Activated CD8-positive, alpha-beta T cell treated with anti-CD3 and anti-CD28 coated beads, Interleukin-2, amount 10 ng/mL, durations not matched to agents 7 days and 5 days (primary cell): Measurements from ENCODE around the gene MTR. TPM values are rescaled to one million over a fixed set of nuclear protein-coding genes. Genes with fewer than 3 reads are reported as not detected.

Experiments
- ATAC-seq: fragments of 150-1000 bp; cut with Tn5 transposase; one replicate; pipeline ENCODE4 v1.10.0; 2021; ENCODE audit warnings: moderate library complexity
- CTCF ChIA-PET: fragments of 350-600 bp; sonication (Branson Sonifier 250); formaldehyde crosslinking; loops from one replicate; lab custom pipeline; 2021; ENCODE audit warnings: antibody characterized with exemption; lab: Charles Lee
- POLR2A ChIA-PET: fragments of 350-600 bp; sonication (Branson Sonifier 250); formaldehyde crosslinking; loops from one replicate; lab custom pipeline; 2021; ENCODE audit warnings: antibody characterized with exemption; lab: Charles Lee
- DNase-seq: peaks from one replicate; pipeline ENCODE4 v3.0.0-alpha.2; 2020
- H3K27ac Mint-ChIP-seq: one replicate; pipeline ENCODE4 v1.8.0; 2021; ENCODE audit warnings: mild to moderate bottlenecking, mixed read lengths
- H3K27me3 Mint-ChIP-seq: one replicate; pipeline ENCODE4 v1.8.0; 2021; ENCODE audit warnings: low read depth, mixed read lengths
- H3K36me3 Mint-ChIP-seq: one replicate; pipeline ENCODE4 v1.8.0; 2021; ENCODE audit warnings: low read depth, mixed read lengths
- H3K4me1 Mint-ChIP-seq: one replicate; pipeline ENCODE4 v1.8.0; 2021; ENCODE audit warnings: low read depth, mixed read lengths
- H3K4me3 Mint-ChIP-seq: one replicate; pipeline ENCODE4 v1.8.0; 2021; ENCODE audit warnings: mild to moderate bottlenecking, mixed read lengths
- H3K9me3 Mint-ChIP-seq: one replicate; pipeline ENCODE4 v1.8.0; 2022; ENCODE audit warnings: mixed read lengths; ENCODE audit not compliant: insufficient read depth
- total RNA-seq, 2 experiments: library from RNA; stranded (reverse); gene quantifications; one replicate each; pipeline ENCODE4 v1.2.3, GENCODE V29; 2021

Gene MTR
- total RNA-seq, 2 experiments from 2014 or later, result 41.7 to 44.7 TPM

GRCh38 chr1:236785477-236785876, 9.6 kb upstream of the MTR start:
- H3K36me3 Mint-ChIP-seq, result no peaks in the 10 kb centered on the region
- ChIA-PET POLR2A (no interaction called here), CTCF (interaction anchor here (1.2 kb wide), 1 partner anchor 9 kb away, joined by 3 read pairs; no protein-coding TSS in a partner anchor)
- H3K4me1 Mint-ChIP-seq, result no peaks in the 10 kb centered on the region
- no peak for ATAC-seq
- H3K27me3 Mint-ChIP-seq, result peaks cover 10% of the 10 kb centered on the region
- H3K9me3 Mint-ChIP-seq, result peaks cover 4% of the 10 kb centered on the region
- no peak overlapping the region for H3K4me3 Mint-ChIP-seq
- H3K27ac Mint-ChIP-seq, result no peak overlapping the region
- no peak for DNase-seq

DNA sequence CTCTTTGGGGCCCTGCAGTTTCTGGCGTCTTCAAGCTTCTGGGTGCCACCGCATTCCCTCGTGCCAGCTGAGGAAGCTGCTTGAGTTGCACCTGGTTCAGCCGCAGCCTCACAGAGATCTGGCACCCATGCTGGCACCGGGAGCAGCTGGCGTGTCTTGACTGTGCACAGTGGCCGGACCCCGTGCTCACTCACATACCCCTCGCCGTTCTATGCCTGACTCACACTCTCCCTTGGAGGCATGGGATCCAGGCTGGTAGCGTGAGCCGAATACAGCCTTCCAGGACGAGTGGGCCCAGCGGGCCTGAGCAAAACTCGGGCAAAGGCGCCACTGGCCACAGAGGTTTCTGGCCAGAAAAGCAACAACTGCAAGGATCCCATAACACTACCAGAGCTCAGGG, 8.6 kb upstream of the MTR start:
- H3K27ac Mint-ChIP-seq, result no peak overlapping the region
- DNase-seq (no peak), ATAC-seq (no peak)
- H3K4me1 Mint-ChIP-seq, result no peaks in the 10 kb centered on the region
- peaks cover 4% of the 10 kb centered on the region for H3K9me3 Mint-ChIP-seq
- H3K4me3 Mint-ChIP-seq, result no peak overlapping the region
- H3K36me3 Mint-ChIP-seq, result no peaks in the 10 kb centered on the region
- CTCF ChIA-PET, result interaction anchor here (1.9 kb wide), 1 partner anchor 27 kb away, joined by 6 read pairs; no protein-coding TSS in a partner anchor
- POLR2A ChIA-PET, result interaction anchor here (0.7 to 1.0 kb wide), 2 partner anchors 9 to 260 kb away, joined by 3 to 4 read pairs; partner anchors contain the start of gene MTR
- H3K27me3 Mint-ChIP-seq, result peaks cover 7% of the 10 kb centered on the region

DNA sequence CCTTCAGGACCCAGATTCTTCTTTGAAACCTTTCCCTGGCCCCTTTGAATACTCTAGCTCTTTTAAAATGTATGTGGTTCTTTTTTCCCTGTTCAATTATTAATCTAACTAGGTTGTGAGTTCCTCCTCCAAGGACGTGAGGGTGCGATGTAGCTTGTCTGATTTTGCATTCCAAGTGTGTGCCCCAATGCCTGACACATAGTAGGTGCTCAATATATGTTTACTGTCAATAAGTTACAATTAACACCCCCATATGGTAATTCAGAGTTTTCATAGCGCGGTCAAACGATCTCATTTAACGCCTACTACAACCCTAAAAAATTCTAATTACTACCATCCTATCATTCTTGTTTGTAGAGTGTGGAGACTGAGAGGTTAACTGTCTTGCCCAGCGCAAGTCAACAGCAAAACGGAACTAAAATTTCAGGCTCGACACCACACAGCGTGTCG, 482 bp upstream of the MTR start:
- POLR2A ChIA-PET, result interaction anchor here (0.6 to 1.9 kb wide), 7 partner anchors 8 to 191 kb away, joined by 3 to 7 read pairs (median 4); partner anchors contain the start of gene HEATR1
- DNase-seq, result no peak
- peak overlapping the region; percentile 92 for H3K27ac Mint-ChIP-seq

DNA sequence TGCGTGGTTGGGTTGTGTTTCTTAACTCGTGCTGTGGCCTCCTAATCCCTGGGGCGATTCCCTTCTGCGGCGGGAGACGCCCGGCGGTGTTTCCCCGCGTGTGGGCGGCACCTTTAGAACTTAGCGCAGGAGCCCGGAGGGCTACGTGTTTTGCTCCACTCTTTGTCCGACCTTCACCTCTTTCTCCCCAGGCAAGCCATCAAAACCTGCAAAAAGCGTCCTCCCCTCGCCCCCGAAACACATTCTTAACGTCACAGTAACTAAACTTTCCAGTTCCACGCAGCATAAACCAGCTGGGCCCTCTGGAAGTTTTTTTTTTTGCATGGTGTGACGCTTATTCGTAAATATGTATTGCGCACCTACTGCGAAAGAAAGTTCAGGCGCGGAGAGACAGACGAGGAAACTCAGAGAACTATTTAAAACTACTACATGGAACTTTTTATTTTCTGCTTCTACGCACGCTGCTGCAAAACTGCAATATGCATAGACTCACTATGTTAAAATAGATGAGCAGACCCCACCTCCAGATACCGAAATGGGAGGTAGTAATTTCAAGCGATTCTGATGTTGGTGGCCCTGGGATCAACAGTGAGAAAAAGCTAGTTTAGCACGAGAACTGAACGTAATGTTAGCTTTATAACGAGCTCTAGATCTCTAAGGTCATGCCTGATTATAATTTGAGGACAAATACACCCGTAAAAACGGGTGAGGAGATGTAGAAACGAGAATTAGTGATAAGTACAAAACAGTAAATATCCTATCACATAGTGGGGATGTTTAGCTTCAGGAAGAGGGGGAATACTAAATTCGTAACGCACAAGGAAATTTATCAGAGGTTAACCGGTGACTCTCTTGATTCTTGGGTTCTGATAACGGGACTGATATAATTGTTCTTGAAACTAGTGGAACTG, 920 bp downstream of the MTR start:
- DNase-seq, result no peak
- POLR2A ChIA-PET, result interaction anchor here (1.8 kb wide), 1 partner anchor 16 kb away, joined by 6 read pairs; no protein-coding TSS in a partner anchor
- ATAC-seq, result peak; percentile 2
- Mint-ChIP-seq H3K4me1 (peaks cover 32% of the 10 kb centered on the region), H3K27me3 (peaks cover 8% of the 10 kb centered on the region), H3K9me3 (peaks cover 6% of the 10 kb centered on the region), H3K4me3 (peak overlapping the region; percentile 85), H3K27ac (peak overlapping the region; percentile 92), H3K36me3 (peaks cover 18% of the 10 kb centered on the region)
- CTCF ChIA-PET, result interaction anchor here (0.6 to 3.1 kb wide), 3 partner anchors 36 to 80 kb away, joined by 3 to 13 read pairs (median 4); no protein-coding TSS in a partner anchor

More for the DNA sequence above, 482 bp upstream of the MTR start:
- Mint-ChIP-seq H3K4me1 (peaks cover 25% of the 10 kb centered on the region), H3K4me3 (peak overlapping the region; percentile 85), H3K27me3 (peaks cover 9% of the 10 kb centered on the region), H3K9me3 (peaks cover 6% of the 10 kb centered on the region), H3K36me3 (peaks cover 11% of the 10 kb centered on the region)
- CTCF ChIA-PET, result interaction anchor here (0.6 to 2.2 kb wide), 5 partner anchors 9 to 44 kb away, joined by 3 to 17 read pairs (median 3); no protein-coding TSS in a partner anchor
- ATAC-seq, result no peak

GRCh38 chr1:236799001-236799400, 3.9 kb downstream of the MTR start:
- ATAC-seq (no peak), DNase-seq (no peak)
- no peak overlapping the region for H3K4me3 Mint-ChIP-seq
- CTCF ChIA-PET, result no interaction called here
- POLR2A ChIA-PET, result no interaction called here
- no peaks in the 10 kb centered on the region for H3K27me3 Mint-ChIP-seq
- H3K36me3 Mint-ChIP-seq, result peaks cover 30% of the 10 kb centered on the region
- H3K4me1 Mint-ChIP-seq, result peaks cover 45% of the 10 kb centered on the region
- H3K9me3 Mint-ChIP-seq, result peaks cover 6% of the 10 kb centered on the region
- H3K27ac Mint-ChIP-seq, result no peak overlapping the region

- H3K27me3 Mint-ChIP-seq, result no peaks in the 10 kb centered on the region
- H3K4me3 Mint-ChIP-seq, result no peak overlapping the region
- ChIA-PET CTCF (interaction anchor here (1.2 to 1.8 kb wide), 4 partner anchors 11 to 70 kb away, joined by 3 to 12 read pairs (median 6); no protein-coding TSS in a partner anchor), POLR2A (no interaction called here)
- peaks cover 37% of the 10 kb centered on the region for H3K36me3 Mint-ChIP-seq
- peaks cover 37% of the 10 kb centered on the region for H3K4me1 Mint-ChIP-seq
- no peak overlapping the region for H3K27ac Mint-ChIP-seq
- no peak for ATAC-seq
- DNase-seq, result no peak
- H3K9me3 Mint-ChIP-seq, result no peaks in the 10 kb centered on the region
Measured at GRCh38 chr1:236800002-236800620, 5.0 kb downstream of the MTR start.

DNA sequence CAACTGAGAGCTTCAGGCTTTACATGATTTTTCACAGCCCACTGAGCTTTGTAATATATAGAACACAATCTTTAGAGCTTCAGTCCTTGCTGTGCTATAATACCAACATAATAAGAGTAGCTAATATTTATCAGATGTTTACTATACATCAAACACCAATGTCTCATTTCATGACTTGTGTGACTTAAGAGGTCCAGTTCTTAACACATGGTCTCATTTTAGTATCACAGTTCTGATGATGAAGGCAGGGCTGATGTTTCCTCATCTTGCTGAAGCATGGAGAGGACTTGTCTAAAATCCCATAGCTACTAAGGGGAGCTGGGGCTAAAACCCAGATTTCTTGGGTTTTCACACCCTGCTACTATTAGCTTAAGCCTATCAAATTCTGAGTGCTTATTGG, 5.5 kb downstream of the MTR start:
- no peak for ATAC-seq
- Mint-ChIP-seq H3K4me3 (no peak overlapping the region), H3K27ac (no peak overlapping the region)

GRCh38 chr1:236802264-236802663, 7.2 kb downstream of the MTR start:
- no peaks in the 10 kb centered on the region for H3K9me3 Mint-ChIP-seq
- ATAC-seq (no peak), DNase-seq (no peak)
- CTCF ChIA-PET, result interaction anchor here (1.3 kb wide), 1 partner anchor 10 kb away, joined by 4 read pairs; no protein-coding TSS in a partner anchor
- no peak overlapping the region for H3K4me3 Mint-ChIP-seq
- peaks cover 43% of the 10 kb centered on the region for H3K36me3 Mint-ChIP-seq
- POLR2A ChIA-PET, result no interaction called here
- H3K27me3 Mint-ChIP-seq, result no peaks in the 10 kb centered on the region
- H3K4me1 Mint-ChIP-seq, result peaks cover 28% of the 10 kb centered on the region
- H3K27ac Mint-ChIP-seq, result no peak overlapping the region

More for the DNA sequence above, 5.5 kb downstream of the MTR start:
- peaks cover 37% of the 10 kb centered on the region for H3K4me1 Mint-ChIP-seq
- no peaks in the 10 kb centered on the region for H3K9me3 Mint-ChIP-seq
- ChIA-PET CTCF (interaction anchor here (1.2 to 1.8 kb wide), 4 partner anchors 11 to 69 kb away, joined by 3 to 12 read pairs (median 6); no protein-coding TSS in a partner anchor), POLR2A (no interaction called here)
- H3K36me3 Mint-ChIP-seq, result peaks cover 39% of the 10 kb centered on the region
- no peak for DNase-seq
- no peaks in the 10 kb centered on the region for H3K27me3 Mint-ChIP-seq

- peaks cover 11% of the 10 kb centered on the region for H3K4me1 Mint-ChIP-seq
- ChIA-PET POLR2A (no interaction called here), CTCF (no interaction called here)
- H3K27ac Mint-ChIP-seq, result no peak overlapping the region
- DNase-seq, result no peak
- H3K9me3 Mint-ChIP-seq, result no peaks in the 10 kb centered on the region
- H3K4me3 Mint-ChIP-seq, result no peak overlapping the region
- peaks cover 51% of the 10 kb centered on the region for H3K36me3 Mint-ChIP-seq
- no peaks in the 10 kb centered on the region for H3K27me3 Mint-ChIP-seq
- no peak for ATAC-seq
Measured at GRCh38 chr1:236806634-236807033, 11.5 kb downstream of the MTR start.

- POLR2A ChIA-PET, result no interaction called here
- no peak for DNase-seq
- no peak for ATAC-seq
- Mint-ChIP-seq H3K27ac (no peak overlapping the region), H3K4me3 (no peak overlapping the region), H3K27me3 (no peaks in the 10 kb centered on the region), H3K9me3 (no peaks in the 10 kb centered on the region), H3K4me1 (no peaks in the 10 kb centered on the region), H3K36me3 (peaks cover 55% of the 10 kb centered on the region)
- CTCF ChIA-PET, result interaction anchor here (2.1 kb wide), 1 partner anchor 11 kb away, joined by 5 read pairs; no protein-coding TSS in a partner anchor
Measured at GRCh38 chr1:236808005-236808404, 12.9 kb downstream of the MTR start.

GRCh38 chr1:236808564-236809130, 13.6 kb downstream of the MTR start:
- ChIA-PET POLR2A (interaction anchor here (1.0 kb wide), 1 partner anchor 14 kb away, joined by 3 read pairs; the partner anchor contains the start of gene MTR), CTCF (interaction anchor here (1.2 to 2.1 kb wide), 2 partner anchors 11 to 14 kb away, joined by 3 to 5 read pairs; partner anchors contain the start of gene MTR)
- Mint-ChIP-seq H3K27me3 (no peaks in the 10 kb centered on the region), H3K9me3 (no peaks in the 10 kb centered on the region), H3K36me3 (peaks cover 52% of the 10 kb centered on the region), H3K27ac (no peak overlapping the region), H3K4me1 (no peaks in the 10 kb centered on the region), H3K4me3 (no peak overlapping the region)
- ATAC-seq (no peak), DNase-seq (no peak)
